ENCODE measurements around the gene BFSP1.

- TF ChIP-seq CTCF (IDR thresholded peaks at IDR 0.05) = no peak
- TF ChIP-seq POLR2A (IDR thresholded peaks at IDR 0.05) = no peak
Measured at GRCh38 chr20:17513939-17514338, 17.2 kb downstream of the BFSP1 start.
